HEK293T (cell line): Measurements from ENCODE around the gene SNTG2.

Source experiments
- CTCF ChIA-PET: fragments of 350-600 bp; formaldehyde crosslinking; extraction: SDS; loops from one replicate; lab custom pipeline; 2021; ENCODE audit warnings: antibody characterized with exemption, inconsistent platforms; lab: Yijun Ruan, JAX
- POLR2A ChIA-PET: fragments of 350-600 bp; formaldehyde crosslinking; extraction: SDS; loops from one replicate; lab custom pipeline; 2020; ENCODE audit warnings: antibody characterized with exemption, inconsistent platforms; lab: Yijun Ruan, JAX
- DNase-seq: peaks from one replicate; pipeline ENCODE4 v3.0.0; 2012; ENCODE audit warnings: mixed read lengths; ENCODE audit errors: extremely low spot score
- ARNT ChIP-seq: fragments of 450-650 bp; IDR thresholded peaks from 2 replicates; pipeline ENCODE4 v1.6.1; 2017; ENCODE audit warnings: mild to moderate bottlenecking
- BHLHE40 ChIP-seq: fragments of 450-650 bp; IDR thresholded peaks from 2 replicates; pipeline ENCODE4 v1.6.1; 2016; ENCODE audit warnings: mild to moderate bottlenecking, moderate library complexity, borderline replicate concordance
- CTBP1 ChIP-seq: fragments of 450-650 bp; IDR thresholded peaks from 2 replicates; pipeline ENCODE4 v1.6.1; 2016; ENCODE audit warnings: borderline replicate concordance
- ELF4 ChIP-seq: fragments of 450-650 bp; IDR thresholded peaks from 2 replicates; pipeline ENCODE4 v1.6.1; 2017; ENCODE audit warnings: antibody characterized with exemption
- FOXA1 ChIP-seq: fragments of 450-650 bp; IDR thresholded peaks from 2 replicates; pipeline ENCODE4 v1.6.1; 2016; ENCODE audit warnings: mild to moderate bottlenecking
- FOXK2 ChIP-seq: fragments of 450-650 bp; IDR thresholded peaks from 2 replicates; pipeline ENCODE4 v1.6.1; 2016; ENCODE audit warnings: mild to moderate bottlenecking
- FOXM1 ChIP-seq: fragments of 450-650 bp; IDR thresholded peaks from 2 replicates; pipeline ENCODE4 v1.6.1; 2017; ENCODE audit warnings: mild to moderate bottlenecking, borderline replicate concordance
- HDGF ChIP-seq: fragments of 450-650 bp; IDR thresholded peaks from 2 replicates; pipeline ENCODE4 v1.6.1; 2017; ENCODE audit warnings: antibody characterized with exemption, borderline replicate concordance
- L3MBTL2 ChIP-seq: fragments of 450-650 bp; conservative IDR thresholded peaks from 2 replicates; pipeline ENCODE4 v1.6.1; 2016; ENCODE audit warnings: mild to moderate bottlenecking
- LEF1 ChIP-seq: fragments of 450-650 bp; IDR thresholded peaks from 2 replicates; pipeline ENCODE4 v1.6.1; 2017; ENCODE audit warnings: mild to moderate bottlenecking, borderline replicate concordance
- NFRKB ChIP-seq: fragments of 450-650 bp; IDR thresholded peaks from 2 replicates; pipeline ENCODE4 v1.6.1; 2016; ENCODE audit warnings: mild to moderate bottlenecking, moderate library complexity
- PKNOX1 ChIP-seq: fragments of 450-650 bp; IDR thresholded peaks from 2 replicates; pipeline ENCODE4 v1.6.1; 2016
- SP1 ChIP-seq: fragments of 450-650 bp; IDR thresholded peaks from 2 replicates; pipeline ENCODE4 v1.6.1; 2017
- SUZ12 ChIP-seq: fragments of 450-650 bp; IDR thresholded peaks from 2 replicates; pipeline ENCODE4 v1.6.1; 2016; ENCODE audit warnings: mild to moderate bottlenecking
- TARDBP ChIP-seq: fragments of 450-650 bp; IDR thresholded peaks from 2 replicates; pipeline ENCODE4 v1.6.1; 2016
- ZNF384 ChIP-seq: fragments of 450-650 bp; IDR thresholded peaks from 2 replicates; pipeline ENCODE4 v1.6.1; 2016

SNTG2 gene

DNA sequence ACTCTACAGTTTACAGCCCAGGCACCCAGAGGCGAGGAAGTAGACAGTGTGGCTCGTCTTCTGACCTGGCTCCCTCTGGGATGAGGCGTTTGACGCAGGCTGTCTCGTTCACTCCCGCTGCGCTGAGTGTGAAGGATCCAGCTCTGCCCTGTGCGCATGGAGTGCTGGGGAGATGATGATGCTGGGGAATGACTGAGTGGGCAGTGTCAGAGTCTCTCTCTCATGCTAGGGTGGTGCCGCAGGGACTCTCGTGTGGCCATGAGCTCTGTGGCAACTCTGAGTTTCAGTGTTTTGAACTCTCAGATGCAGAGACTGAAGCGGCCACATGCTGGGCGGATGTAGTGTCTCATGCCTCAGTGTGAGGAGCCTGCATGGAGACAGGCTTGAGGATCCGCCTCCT is 344.3 kb downstream of the SNTG2 start:
- no peak for DNase-seq
- no peak for TF ChIP-seq NFRKB
- no peak for TF ChIP-seq L3MBTL2
- no peak for TF ChIP-seq FOXK2
- TF ChIP-seq HDGF: no peak
- TF ChIP-seq ARNT: no peak
- TF ChIP-seq ZNF384: no peak
- no peak for TF ChIP-seq LEF1
- TF ChIP-seq BHLHE40: no peak
- TF ChIP-seq FOXM1: no peak
- no peak for TF ChIP-seq TARDBP
- no peak for TF ChIP-seq ELF4
- TF ChIP-seq SUZ12: no peak
- TF ChIP-seq FOXA1: no peak
- no peak for TF ChIP-seq PKNOX1
- no peak for TF ChIP-seq CTBP1
- TF ChIP-seq SP1: no peak
- ChIA-PET POLR2A (no interaction called here), CTCF (no interaction called here)

- no peak for DNase-seq
- TF ChIP-seq PKNOX1 (no peak), NFRKB (no peak), HDGF (no peak), FOXK2 (no peak), FOXA1 (no peak), SUZ12 (no peak), ELF4 (no peak), CTBP1 (no peak), ARNT (no peak), LEF1 (no peak), BHLHE40 (no peak), L3MBTL2 (no peak), FOXM1 (no peak), SP1 (no peak), TARDBP (no peak), ZNF384 (no peak)
- ChIA-PET CTCF (no interaction called here), POLR2A (no interaction called here)
Observed at GRCh38 chr2:1295740-1296139, 345.1 kb downstream of the SNTG2 start.

DNA sequence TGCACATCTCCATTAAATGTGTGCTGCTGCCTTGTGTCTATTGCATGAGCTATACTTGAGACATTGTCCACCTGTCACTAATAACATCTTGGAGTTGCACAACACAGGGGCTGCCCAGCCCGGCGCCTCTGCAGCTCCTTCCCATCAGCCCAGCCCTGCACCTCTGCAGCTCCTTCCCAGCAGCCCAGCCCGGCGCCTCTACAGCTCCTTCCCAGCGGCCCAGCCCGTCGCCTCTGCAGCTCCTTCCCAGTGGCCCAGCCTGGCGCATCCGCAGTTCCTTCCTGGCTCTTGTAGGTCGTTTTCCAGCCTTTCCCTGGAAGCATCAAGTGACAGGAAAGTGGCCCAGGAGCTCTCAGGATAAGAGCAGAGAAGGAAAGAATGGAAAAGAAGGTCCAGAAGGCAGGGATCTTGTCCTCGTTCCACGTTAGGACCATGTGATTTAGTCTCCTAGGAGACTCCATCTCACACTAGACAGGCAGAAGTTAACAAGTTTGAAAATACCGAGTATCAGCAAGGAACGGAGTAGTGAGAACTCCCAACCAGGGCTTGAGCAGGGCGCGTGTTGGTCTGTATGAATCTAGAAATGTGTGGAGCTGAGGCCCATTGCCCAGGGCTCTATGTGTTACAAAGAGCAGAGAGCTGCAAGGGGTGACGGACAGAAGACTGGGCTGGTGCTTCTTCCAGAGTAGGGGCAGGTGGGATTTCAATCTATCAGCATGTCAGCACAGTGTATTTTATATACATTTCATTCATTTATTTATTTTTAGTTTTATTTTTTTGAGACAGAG is 346.9 kb downstream of the SNTG2 start:
- ChIA-PET CTCF (no interaction called here), POLR2A (no interaction called here)
- DNase-seq: no peak
- TF ChIP-seq FOXM1 (no peak), ARNT (no peak), FOXA1 (no peak), LEF1 (no peak), BHLHE40 (no peak), ZNF384 (no peak), PKNOX1 (no peak), TARDBP (no peak), SP1 (no peak), L3MBTL2 (no peak), FOXK2 (no peak), HDGF (no peak), NFRKB (no peak), CTBP1 (no peak), SUZ12 (no peak), ELF4 (no peak)

- CTCF ChIA-PET: no interaction called here
- DNase-seq: no peak
- POLR2A ChIA-PET: no interaction called here
- TF ChIP-seq L3MBTL2 (no peak), SP1 (no peak), FOXM1 (no peak), ZNF384 (no peak)
Observed at GRCh38 chr2:1299043-1299442, 348.4 kb downstream of the SNTG2 start.

DNA sequence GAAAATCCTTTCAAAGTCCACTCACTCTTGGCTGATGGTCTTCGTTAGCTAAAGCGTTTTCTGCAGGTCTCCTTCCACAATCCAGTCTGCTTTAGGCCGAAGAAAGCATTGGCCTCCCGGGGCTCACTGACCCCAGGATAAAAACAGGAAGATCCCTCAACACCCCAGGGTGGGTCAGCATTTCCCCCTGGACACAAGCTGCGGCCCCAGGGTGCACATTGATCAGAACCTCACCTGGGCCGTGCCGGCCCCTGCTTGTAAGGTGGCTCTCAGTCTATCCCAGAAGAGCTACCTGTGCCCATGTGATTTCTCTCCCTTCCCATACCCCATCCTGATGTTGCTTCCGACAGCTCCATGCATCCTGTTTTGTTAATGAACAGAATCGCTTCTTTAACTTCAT is 349.6 kb downstream of the SNTG2 start:
- CTCF ChIA-PET: no interaction called here
- POLR2A ChIA-PET: no interaction called here
- TF ChIP-seq PKNOX1 (no peak), FOXM1 (no peak), BHLHE40 (no peak), HDGF (no peak), SUZ12 (no peak), CTBP1 (no peak), ZNF384 (no peak), FOXA1 (no peak), TARDBP (no peak), NFRKB (no peak), L3MBTL2 (no peak)
- no peak for DNase-seq
